GM08714 (cell line): ENCODE measurements around the gene SPAG6.

Experiments used
- H3K4me3 ChIP-seq: fragments of 200-500 bp; sonication (Bioruptor generic); 2 replicates; pipeline ENCODE4 v1.5.1; 2014; ENCODE audit warnings: mild to moderate bottlenecking, low read length, inconsistent platforms
- ZNF274 ChIP-seq: IDR thresholded peaks from 2 replicates; pipeline ENCODE4 v1.6.1; 2012; ENCODE audit warnings: mild to moderate bottlenecking, low read depth, low read length

The SPAG6 gene

DNA sequence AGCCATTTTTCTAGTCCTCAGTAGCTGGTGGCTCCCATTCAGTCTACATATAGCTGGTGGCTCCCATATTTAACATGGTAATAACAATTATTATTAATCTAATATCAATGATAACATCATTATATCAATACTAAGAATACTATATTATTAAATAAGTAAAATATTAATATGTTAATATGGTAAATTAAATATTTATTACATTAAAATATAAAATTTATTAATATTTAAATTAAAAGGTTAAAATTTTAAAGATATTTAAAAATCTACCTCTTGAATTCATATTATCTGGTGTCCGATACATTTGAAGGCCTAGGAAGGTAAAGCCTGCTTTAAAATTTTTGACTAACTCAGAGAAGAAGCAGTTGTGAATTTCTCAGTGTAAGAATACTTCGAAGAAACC, 69.8 kb downstream of the SPAG6 start:
- TF ChIP-seq ZNF274 = no peak
- no peak overlapping the region for H3K4me3 ChIP-seq

DNA sequence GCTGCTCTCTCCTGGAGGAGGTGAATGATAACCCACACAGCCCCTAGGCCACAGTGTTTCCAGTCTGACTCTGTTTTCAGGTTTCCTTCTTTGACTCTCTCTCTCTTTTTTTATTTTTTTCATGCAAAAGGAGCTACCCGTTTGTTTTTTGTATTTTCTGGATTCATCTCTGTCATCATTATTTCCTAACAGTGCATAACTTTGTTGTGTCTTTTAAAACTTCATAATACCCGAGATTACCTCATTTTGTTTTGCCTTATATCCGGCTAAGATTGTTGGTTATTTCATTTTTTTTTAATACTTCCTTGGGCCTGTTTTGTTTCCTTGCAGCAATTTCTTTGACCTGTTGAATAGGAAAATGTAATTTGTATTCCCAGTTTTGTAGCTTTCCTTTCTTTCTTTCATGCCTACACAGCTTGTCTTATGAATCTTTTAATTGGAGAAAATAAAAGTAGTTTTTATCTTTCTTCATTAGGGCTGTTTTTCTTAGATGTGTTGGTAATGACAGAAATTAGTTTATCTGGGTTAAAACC, 72.5 kb downstream of the SPAG6 start:
- TF ChIP-seq ZNF274 = no peak
- H3K4me3 ChIP-seq = no peak overlapping the region

DNA sequence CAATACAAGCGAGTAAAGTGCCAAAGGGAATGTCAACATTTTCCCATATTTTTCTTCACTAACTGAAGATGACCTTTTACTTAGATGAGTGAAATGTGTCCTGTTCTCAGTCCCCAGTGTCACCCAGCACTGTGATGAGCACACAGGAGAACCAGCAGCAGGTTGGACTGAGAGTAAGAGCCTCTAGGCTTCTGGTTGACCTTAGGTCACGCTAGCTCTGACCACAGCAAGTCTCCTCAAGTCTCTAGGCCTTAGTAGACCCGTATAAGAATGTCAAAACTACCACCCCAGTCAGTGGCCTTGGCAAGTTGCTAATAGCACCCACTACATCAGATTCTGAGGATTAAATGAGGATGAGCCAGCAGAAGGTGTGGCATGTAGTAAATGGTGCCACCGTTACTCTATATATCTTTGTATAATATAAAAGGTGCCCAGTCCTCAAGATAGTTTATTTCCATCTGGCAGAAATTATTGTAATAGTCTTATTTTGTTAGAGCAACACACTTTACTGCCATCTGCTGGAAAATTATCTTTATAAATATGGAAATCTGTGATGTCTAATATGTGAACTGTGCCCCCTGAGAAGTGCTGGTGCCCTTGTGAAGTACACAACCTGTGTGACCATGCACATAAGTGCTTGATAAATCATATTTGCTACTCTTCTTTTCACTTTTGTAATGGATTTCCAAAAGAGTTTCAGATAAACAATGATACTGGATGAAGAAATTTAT, 75.7 kb downstream of the SPAG6 start:
- TF ChIP-seq ZNF274 = no peak
- H3K4me3 ChIP-seq = no peak overlapping the region

DNA sequence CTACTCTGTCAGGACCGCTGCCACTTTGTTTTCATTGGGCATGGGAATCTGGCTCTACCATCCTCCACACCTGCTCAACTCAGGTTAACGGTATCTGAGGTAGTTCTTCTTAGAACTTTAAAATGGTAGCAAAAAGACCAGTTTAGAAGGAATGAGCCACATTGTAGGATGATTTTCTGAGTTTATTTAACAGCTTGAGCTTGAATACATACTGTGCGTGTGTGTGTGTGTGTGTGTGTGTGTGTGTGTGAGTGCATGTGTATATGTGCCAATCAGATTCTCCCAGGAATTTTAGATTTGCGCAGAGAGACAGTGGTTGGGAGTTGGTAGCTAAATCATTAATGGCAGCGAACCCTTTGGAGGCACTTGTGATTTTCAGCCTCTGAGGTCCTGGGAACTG, 81.4 kb downstream of the SPAG6 start:
- H3K4me3 ChIP-seq = no peak overlapping the region
- TF ChIP-seq ZNF274 = no peak

DNA sequence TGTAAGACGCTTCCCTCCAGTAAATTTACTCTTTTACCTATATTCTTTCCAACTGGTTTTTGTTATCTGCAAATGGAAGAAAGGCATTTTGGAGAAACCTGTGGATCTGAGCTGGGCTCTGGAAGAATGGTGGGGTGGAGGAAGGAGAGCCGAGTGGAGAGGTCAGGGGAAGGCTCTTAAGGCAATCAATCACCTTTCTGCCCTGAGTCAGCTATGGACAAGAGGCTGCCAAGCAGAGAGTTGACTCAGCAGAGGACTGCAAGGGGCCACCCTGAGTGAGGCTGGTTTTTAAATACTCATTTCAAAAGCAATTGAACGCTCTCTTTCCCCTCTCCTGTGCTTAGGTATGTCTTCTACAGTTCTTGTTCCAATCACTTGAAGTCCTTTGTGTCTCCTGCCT, 81.8 kb downstream of the SPAG6 start:
- no peak overlapping the region for H3K4me3 ChIP-seq
- TF ChIP-seq ZNF274 = no peak

DNA sequence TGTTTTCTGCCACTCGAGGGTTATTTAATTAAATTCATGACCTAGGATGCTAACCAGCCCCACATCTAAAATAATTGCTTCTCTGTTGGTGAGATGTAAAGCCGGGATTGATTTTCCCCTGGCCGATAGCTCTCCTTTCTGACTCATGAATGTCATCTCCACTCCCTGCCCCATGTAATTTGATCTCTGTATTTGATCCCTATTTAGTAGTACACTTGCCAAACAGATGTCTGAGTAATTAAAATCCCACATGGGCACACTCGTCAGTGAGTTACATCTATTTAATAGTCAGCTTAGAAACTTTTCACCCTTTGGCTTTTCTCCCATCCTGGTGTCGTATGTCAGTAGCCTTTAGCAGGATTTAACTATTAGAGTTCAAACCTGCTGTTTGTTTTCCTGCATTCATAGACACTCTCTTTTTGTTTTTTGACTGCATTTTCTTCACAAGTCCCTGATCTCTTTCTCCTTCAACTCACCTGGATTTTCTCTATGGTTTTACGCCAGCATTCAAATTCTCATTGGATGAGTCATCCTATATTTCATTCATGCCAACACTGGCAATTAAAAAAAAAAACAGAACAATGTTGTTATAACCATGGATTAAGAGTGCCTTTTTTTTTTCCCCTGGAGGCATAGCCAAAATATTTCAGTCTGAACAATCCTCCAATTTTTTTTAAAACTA, 82.7 kb downstream of the SPAG6 start:
- no peak for TF ChIP-seq ZNF274
- no peak overlapping the region for H3K4me3 ChIP-seq

DNA sequence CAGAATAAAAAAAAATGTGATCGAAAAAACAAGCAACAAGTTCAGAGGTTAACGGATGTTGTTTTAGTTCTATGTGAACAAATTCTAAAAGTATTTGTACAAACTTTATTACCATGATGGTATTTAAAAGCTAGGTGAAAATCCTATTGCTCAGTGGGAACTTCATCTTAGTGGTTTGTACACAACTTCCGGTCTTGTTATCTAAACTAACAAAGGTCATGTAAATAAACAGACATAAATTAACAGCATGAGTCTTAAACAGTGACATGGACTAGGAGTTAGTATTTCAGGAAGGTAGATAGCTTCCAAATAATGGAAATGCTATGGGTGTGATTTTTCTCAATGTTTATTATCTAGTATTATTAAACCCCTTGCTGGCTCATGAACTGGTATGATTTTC, 83.8 kb downstream of the SPAG6 start:
- TF ChIP-seq ZNF274 = no peak
- no peak overlapping the region for H3K4me3 ChIP-seq

DNA sequence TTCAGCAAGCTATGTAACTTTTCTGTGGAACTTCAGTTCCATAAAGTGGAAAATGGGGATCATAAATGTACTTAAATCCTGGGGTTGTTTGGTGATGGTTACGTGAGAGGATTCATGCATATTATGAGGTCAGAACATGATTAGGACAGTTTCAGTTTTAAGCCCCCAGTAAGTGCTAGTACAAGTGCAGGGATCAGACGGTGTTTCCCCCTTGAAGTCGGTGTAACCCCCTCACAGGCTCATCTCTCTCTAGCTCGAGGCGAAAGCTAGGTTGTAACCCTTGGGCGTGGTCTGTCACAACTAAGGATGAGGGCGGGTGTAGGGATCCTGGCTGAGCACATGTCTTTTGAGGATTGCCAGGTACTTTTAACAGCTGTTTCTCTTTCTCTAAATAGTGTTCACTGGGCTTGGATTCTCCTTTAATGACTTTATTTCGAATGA, 84.7 kb downstream of the SPAG6 start:
- H3K4me3 ChIP-seq = no peak overlapping the region

DNA sequence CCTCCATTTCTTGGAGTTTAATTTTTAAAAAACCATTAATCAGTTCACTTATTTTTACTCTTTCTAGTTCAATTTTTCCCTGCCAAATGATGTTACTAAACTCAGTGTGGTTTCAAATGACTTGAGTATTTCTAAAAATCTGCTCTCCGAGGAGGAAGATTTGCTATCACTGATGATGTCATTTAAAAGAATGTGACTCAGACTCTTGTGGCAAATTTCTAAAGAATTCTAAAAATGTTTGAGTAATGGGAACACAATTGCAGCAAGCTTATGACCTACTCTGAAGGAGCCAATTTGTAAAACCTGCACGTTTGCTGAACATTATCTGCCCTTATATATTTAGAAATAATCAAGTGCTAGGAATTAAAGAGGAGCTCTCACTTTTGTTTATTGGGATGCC, 88.6 kb downstream of the SPAG6 start:
- H3K4me3 ChIP-seq = no peak overlapping the region
- TF ChIP-seq ZNF274 = no peak

More for the DNA sequence above, 84.7 kb downstream of the SPAG6 start:
- TF ChIP-seq ZNF274 = no peak

DNA sequence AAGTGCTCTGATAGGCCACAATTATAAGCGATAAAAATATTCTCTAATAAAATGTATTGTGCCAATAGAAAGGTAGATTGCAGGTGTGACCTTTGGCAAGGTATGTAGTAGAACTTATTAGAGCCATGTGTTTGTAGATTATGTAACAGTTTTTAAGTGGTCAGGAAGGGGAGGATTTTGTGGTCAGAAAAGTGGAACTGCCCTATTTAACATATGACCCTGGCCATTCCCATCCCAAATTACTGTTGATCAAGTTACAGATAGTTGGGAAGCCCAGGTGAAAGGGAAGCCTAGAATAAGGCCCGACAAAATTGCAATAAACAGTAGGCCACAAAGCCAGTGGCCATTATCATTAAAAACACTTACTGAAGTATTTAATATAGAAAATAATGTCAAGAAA, 89.2 kb downstream of the SPAG6 start:
- no peak overlapping the region for H3K4me3 ChIP-seq
- TF ChIP-seq ZNF274 = no peak

DNA sequence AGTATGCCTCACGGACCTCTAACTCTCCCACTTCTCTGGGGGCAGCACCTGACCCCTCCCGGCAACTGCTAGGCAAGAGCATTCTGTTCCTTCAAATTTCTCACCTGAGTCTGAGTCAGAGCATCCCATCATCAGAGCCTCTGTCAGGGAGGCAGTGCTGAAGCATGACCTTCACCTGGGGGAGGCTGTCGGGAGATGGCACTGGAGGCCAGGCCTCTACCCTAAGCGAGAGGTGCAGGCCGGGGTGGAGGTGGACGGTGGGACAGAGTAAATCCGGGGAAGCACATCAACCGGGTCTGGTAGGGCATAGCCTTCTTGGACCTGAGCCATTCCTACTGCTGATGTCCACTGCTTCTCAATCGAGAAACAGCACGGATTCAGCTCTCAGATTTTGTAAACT, 90.4 kb downstream of the SPAG6 start:
- no peak for TF ChIP-seq ZNF274
- H3K4me3 ChIP-seq = no peak overlapping the region

DNA sequence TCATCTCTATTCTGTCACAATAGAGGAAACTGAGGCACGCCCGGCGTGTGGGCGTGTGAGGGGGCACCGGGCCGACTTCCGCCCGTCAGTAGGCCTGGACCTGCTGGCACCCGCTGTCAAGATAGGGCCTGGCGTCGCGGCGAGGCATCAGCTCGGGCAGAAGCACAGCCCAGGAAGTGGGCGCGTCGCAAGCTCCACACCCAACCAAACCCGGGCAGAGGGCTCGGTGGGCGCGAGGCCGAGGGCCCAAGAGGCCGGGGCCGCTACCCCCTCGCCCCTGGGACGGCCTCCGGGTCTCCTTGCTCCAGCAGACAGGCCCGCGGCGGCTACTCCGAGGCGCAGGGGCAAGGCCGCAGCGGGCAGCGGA, 91.2 kb downstream of the SPAG6 start:
- peak overlapping the region; percentile 69; the same call in 1 of the 2 replicates for H3K4me3 ChIP-seq
- no peak for TF ChIP-seq ZNF274

DNA sequence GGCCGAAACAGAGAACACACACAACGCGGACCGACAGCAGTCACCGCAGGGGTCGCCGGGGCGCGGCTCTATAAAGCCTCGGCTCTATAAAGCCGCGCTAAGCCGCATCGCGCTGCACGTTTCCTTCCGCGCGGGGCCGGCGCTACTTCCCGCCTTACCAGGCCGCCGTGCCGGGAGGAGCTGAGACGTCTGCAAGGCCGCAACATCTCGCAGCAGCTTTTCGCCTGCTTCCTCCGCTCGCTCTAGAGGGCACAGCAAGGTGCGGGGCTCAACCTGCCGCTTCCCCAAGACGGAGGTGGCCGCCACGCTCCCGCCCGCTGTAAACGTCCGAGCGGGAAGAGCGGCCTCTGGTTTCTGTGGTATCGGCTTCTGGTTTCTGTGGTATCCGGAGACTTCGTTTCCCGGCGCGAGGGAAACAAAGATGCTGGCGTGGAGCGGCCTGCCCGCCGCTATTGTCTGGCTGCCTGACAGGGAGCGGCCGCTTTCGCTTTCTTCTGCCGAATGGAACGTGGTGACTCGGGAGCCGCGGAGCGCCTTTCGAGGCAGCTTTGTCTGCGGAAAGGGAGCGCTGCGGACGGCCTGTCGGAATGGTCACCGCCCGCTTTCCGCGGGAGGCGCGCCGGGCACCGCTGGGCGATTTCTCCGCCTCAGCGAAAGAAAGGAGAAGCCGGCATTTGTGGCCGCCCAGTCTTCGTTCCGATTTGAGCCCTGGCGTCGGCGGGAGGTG, 91.8 kb downstream of the SPAG6 start:
- TF ChIP-seq ZNF274 = no peak
- peak overlapping the region; percentile 69; the same call in 1 of the 2 replicates for H3K4me3 ChIP-seq

DNA sequence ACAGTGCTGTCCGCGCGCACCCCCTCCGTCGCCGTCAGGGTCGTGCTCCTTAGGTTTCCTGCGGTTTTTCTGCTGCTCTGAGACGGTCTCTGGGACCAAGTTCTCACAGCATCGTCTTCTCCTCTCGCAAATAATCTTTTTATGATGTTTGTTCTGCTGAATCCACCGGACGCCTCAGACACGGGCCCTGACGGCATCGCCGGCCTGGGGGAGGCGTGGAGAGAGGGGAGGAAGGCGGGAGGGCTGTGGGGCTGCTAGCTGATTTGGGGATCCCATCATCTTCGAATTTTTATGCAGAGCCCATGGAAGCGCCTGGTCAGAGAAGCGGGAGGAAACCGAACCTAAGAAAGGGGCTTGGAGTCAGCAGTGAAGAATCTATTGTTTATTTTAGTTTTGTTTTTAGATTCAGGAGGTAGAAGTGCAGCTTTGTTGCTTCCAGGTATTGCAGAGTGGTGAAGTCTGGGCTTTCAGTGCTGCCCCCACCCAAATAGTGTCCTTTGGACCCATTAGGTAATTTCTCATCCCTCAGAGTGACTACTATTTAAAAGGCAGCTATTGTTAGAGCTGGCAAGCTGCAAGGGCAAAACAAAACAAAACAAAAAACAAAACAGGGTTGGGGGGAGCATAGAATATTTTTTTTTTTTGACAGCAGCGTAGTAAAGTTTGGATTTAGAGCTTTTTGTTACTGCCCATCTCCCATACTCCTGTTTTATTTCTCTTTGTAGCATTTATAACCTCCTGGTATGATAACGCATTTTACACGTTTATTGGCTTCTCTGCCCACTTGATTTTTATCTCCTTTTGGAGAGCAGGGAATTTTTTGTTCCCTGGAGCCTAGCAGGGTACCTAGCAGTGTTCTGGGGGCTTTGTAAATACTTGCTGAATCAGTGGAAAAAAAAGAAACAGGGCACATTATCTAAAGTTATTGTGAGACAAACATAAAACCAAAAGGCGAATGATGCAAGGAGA, 92.6 kb downstream of the SPAG6 start:
- no peak for TF ChIP-seq ZNF274
- H3K4me3 ChIP-seq = peak overlapping the region; percentile 69; the same call in 1 of the 2 replicates

DNA sequence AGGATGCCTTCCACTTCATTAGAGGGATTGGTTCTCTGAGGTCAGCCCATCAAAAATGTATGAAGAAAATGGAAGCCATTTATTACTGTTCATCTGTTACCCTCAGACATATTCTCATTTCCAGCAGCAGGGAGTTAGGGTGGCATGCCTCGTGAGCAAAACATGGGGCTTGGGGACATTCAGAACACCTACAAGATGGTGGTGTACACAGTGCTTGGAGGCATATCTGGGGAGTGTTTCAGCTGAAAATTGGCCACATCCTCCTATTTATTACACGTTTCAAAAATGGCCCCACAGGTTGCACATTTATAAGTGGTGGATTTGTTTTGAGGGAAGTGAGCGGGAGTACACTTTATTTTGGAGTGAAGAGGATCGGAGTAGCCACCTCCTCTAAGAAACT, 93.4 kb downstream of the SPAG6 start:
- no peak for TF ChIP-seq ZNF274
- H3K4me3 ChIP-seq = peak overlapping the region; percentile 6; the same call in 1 of the 2 replicates
